Fibroblast of skin of right biceps (primary cell): Measurements from ENCODE around the gene PSMD9.
"Not testable (repeated sequence)": the region's sequence is repeated elsewhere in the genome, so short reads cannot be mapped to it uniquely, and the experiment has no call there.

ENCODE experiments used
- DNase-seq: peaks from one replicate; pipeline ENCODE4 v3.0.0-alpha.2; 2013

Gene PSMD9

DNA sequence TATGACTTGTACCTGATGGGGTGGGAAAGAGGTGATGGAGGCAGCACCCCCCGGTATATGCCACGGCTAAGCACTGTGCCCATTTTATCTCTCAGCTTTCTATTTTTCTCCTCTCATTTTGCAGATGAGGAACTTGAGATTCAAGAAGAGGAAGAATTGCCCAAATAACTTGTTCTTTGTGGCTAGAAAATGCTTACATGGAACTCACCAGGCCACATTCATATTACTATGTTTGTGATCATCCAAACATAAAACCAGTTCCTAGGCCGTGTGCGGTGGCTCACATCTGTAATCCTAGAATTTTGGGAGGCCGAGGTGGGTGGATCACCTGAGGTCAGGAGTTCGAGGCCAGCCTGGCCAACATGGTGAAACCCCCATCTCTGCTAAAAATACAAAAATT is 14.5 kb upstream of the PSMD9 start:
- no peak for DNase-seq

- no peak for DNase-seq
Measured at GRCh38 chr12:121875582-121875981, 13.0 kb upstream of the PSMD9 start.

- DNase-seq, result not testable (repeated sequence)
Measured at GRCh38 chr12:121876080-121876447, 12.5 kb upstream of the PSMD9 start.

- no peak for DNase-seq
Measured at GRCh38 chr12:121883315-121883660, 5.3 kb upstream of the PSMD9 start.

GRCh38 chr12:121885129-121885528 is 3.5 kb upstream of the PSMD9 start:
- peak; percentile 30 for DNase-seq

DNA sequence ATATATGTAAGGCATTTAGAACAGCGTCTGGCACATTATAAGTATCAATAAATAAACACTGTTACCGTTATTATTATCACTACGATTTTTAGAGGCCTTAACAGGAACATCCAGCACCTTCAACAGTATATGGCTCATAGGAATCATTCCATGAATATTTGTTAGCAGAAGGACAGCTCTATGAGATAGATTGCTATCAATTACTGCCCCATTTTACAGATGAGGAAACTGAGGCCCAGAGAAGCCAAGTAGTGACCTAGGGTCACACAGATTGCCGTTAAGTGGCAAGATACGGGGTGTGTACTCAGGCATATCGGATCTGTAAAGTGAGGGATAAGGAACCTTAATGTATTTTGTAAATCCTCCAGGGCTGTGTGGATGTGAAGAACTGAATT is 510 bp upstream of the PSMD9 start:
- DNase-seq, result no peak

- DNase-seq, result no peak
Measured at GRCh38 chr12:121889274-121889624, 659 bp downstream of the PSMD9 start.

DNA sequence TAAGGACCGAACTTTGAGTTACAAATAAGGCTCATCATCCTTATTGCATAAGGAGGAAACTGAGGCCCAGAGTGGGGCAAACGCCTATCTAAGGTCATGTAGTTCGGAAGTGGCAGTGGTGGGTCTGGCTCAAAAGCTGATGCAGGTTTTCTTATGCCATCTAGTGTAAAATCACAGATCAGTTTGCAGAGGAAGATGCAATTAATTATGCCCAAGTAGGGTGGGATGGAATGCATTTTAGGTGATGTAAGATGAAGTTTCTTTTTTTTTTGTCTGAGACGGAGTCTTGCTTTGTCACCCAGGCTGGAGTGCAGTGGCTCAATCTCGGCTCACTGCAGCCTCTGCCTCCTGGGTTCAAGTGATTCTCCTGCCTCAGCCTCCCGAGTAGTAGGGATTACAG is 1.1 kb downstream of the PSMD9 start:
- DNase-seq, result peak; percentile 50

GRCh38 chr12:121892673-121893561 is 4.3 kb downstream of the PSMD9 start:
- DNase-seq, result no peak

GRCh38 chr12:121893961-121894460 is 5.4 kb downstream of the PSMD9 start:
- DNase-seq, result peak; percentile 68

- DNase-seq, result peak; percentile 48
Measured at GRCh38 chr12:121894633-121895032, 6.0 kb downstream of the PSMD9 start.

DNA sequence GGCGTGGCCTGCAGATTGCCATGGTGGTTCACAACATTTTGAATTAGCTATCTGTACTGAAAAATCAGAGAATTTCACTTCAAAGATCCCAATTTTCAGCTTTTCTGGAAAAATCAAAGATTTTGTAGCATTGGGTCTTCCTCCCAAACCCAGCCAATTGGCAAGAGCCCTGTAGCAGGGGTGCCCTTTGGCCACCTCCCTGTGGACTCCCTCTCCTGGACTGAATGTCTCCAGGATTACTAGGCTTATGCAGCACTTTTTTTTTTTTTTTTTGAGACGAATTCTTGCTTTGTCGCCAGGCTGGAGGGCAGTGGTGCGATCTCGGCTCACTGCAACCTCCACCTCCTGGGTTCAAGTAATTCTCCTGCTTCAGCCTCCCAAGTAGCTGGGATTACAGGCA is 9.7 kb downstream of the PSMD9 start:
- DNase-seq, result no peak

DNA sequence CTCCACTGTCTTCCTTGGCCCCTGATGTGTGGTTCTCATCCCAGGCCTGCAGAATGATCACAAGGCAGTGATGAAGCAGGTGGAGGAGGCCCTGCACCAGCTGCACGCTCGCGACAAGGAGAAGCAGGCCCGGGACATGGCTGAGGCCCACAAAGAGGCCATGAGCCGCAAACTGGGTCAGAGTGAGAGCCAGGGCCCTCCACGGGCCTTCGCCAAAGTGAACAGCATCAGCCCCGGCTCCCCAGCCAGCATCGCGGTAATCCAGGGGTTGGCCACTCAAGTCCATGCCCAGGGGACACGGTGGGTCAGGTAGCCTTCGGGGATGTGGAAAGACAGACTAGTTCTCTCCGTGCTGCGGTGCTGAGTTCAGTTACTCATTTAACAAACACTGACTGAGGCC is 11.0 kb downstream of the PSMD9 start:
- DNase-seq, result no peak

GRCh38 chr12:121903202-121903601 is 14.6 kb downstream of the PSMD9 start:
- no peak for DNase-seq

DNA sequence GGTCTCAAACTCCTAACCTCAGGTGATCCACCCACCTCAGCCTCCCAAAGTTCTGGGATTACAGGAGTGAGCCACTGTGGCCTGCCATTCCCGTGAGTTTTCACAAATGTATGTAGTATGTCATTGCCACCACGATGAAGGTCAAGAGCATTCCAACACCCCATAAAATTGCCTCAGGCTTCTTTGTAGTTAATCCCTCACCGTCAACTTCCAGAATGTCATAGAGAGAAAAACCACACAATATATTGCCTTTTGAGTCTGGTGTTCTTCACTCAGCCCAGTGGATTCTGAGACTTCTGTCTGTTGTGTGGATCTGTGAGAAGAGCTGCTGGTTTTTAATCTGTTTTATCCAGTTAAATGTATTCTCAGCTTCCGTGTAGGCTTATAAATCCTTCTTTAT is 17.2 kb downstream of the PSMD9 start:
- DNase-seq, result no peak

DNA sequence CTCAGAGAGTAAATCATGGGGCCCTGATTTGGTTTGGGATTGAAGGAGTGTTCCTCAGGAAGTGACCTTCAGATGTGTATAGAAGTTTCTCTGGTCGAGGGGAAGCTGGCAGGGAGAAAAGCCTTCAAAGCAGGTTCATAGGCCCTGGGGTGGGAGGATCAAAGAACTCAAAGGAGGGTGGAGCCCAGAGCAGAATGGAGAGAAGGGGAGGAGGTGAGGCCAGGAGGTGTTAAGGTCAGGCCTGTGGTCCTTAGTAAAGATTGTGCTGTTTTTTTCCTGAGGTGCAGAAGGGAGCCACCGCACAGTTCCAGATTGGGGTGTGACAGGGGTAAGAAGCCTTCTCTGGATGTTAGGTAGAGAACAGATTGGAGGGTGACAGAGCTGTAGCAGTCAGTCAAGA is 20.1 kb downstream of the PSMD9 start:
- DNase-seq, result no peak

DNA sequence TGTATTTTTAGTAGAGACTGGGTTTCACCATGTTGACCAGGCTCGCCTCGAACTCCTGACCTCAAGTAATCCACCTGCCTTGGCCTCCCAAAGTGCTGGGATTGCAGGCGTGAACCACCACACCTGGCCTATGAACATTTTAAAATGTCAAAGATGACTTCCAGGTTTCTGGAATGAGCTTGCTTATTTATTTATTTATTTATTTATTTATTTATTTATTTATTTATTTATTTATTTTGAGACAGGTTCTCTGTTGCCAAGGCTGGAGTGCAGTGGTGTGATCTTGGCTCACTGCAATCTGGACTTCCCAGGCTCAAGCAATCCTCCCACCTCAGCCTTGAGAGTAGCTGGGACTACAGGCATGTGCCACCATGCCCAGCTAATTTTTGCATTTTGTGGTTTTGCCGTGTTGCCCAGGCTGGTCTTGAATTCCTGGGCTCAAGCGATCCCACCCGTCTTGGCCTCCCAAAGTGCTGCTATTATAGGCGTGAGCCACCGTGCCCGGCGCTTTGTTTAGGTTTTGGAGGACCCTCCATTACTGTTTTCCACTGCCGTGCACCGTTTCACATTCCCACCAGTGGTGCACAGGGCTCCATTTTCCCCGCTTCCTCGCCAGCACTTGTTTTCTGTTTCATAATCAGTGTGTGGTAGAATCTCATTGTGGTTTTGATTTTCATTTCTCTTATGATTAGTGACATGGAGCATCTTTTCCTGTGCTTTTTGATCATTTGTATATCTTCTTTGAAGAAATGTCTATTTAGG is 23.4 kb downstream of the PSMD9 start:
- no peak for DNase-seq

DNA sequence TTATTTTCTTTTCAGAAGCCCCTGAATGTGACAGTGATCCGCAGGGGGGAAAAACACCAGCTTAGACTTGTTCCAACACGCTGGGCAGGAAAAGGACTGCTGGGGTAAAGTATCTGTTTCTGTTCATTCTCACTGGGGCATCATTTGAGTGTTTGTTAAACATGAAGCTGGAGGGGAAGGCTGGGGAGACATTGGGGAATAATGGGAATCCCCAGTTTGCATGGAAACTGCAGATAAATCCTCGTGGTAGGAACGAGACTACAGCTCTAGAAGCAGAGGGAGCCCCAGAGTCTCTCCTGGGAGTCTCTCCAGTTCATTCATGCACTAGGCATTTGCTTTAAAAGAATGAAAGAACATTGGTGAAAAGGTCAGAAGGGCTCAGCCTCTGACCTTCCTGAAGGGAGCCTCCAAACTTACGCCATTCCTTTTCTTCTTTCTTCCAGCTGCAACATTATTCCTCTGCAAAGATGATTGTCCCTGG is 27.3 kb downstream of the PSMD9 start:
- no peak for DNase-seq

DNA sequence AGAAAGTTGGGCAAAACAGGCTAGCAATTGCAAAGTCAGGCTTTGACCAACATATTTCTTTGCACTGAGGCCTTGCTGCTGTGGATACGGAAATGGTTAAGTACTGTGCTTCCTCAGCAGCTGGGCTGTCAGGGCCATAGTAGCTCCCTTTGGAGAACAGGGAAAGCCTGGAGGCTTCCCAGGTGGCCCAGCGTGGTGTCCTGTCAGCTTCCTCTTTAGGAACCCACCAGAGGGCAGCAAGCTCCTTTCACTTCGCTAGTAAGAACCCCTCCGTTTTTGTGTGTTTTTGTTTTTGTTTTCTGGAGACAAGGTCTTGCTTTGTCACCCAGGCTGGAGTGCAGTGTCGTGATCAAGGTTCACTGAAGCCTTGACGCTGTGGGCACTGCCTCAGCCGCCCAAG is 28.1 kb downstream of the PSMD9 start:
- DNase-seq, result peak; percentile 31

- peak; percentile 85 for DNase-seq
Measured at GRCh38 chr12:121917950-121918678, 29.5 kb downstream of the PSMD9 start, which contains the start of gene CFAP251. Gene CFAP251, plus strand, starts transcription at chr12:121918592. Its CDS starts 2,714 bp downstream, at chr12:121921306.

DNA sequence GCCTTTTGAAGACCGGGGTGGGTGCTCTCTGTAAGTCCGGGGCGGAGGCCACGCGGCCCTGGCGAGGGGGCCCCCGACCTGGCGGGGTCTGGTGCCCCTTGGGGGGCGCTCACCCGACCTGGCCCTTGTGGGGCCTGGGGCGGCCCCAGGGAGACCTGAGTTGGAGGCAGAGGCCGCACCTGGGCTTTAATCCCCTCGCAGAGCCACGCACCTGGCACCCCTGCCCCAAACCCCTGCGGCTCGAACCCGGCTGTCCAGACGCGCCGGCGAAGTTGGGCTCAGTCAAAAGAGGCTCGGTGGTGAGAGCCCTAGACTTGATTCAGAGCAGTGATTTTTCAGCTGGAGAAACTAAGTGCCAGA is 30.1 kb downstream of the PSMD9 start:
- DNase-seq, result no peak

GRCh38 chr12:121921066-121921465 is 32.5 kb downstream of the PSMD9 start:
- no peak for DNase-seq

DNA sequence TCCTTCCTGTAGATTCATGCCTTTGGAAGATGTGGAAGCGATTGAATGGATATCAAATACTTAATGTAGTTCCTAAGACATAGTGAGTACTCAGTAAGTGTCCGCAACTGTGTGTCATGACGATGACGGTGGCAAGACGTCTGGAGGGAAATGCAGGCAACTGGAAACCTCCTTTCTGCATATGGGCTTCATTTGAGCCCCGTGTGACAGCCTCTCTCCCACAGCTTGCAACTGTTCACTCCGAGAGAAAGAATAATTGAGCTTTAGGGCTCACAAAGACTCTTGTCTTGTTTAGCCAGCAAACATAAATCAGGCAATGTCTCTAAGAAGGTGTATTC is 36.7 kb downstream of the PSMD9 start:
- peak; percentile 92 for DNase-seq
